Activated CD4-positive, alpha-beta T cell treated with anti-CD3 and anti-CD28 coated beads, Interleukin-10, Interleukin-2, amounts not matched to agents 100 ng/mL and 50 ng/mL, durations not matched to agents 16 hours and 8 hours (primary cell): ENCODE results near the gene PRKCB.

Experiments used
- DNase-seq: peaks from one replicate; pipeline ENCODE4 v3.0.0-alpha.2; 2020

The PRKCB gene

DNA sequence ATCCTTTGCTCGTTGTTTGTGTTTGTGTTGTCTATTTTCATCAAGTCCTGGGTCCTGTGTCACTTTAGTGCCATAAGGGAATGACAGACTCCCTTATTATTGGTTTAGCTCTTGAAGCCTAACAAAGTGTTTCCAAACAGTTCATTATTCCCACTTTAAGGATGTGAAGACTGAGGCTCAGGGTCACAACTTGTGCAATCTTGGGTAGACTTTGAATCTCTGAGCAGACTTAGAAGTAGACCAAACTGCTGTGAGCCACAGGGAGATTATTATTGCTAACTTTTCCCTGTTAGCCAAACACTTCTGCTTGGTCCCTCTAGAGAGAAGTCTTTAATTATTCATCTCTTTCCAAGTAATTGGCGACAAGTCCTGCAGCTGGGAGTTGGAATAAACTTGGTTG lies 31.8 kb downstream of the PRKCB start:
- no peak for DNase-seq

DNA sequence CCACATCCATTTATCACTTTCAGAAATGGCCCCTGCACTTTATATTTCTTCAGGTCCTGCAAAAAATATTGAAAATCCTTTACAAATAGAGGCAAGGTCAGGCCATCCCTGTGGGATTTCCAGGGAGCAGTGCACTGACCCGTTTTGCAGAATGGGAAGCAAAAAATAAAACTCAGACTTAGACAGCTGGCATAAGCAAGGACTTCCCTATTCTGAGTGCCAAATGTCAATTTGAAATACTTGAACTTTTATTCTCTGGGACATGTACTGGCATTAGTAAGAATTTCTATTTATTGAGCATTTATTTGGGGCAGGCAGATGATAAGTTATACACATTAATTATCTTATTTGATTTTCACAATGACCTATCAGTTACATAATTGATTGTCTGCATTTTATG lies 32.4 kb downstream of the PRKCB start:
- no peak for DNase-seq

DNA sequence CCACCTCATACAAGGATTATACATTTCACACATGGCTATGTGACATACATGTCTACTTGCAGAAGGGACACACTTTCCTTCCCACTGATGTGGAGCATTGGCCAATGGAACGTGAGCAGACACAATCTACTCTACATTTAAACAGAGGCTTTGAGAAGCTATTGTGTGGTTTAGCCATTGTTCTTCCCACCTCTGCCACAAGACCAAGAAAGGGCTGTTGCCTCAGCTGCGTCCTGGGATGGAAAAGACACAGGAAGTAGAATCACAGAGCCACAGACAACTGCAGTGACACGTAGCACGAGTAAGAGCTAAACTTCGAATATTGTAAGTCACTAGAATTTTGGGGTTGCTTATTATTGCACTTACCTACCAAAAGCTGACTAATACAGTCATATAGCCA lies 33.3 kb downstream of the PRKCB start:
- peak; percentile 72 for DNase-seq

DNA sequence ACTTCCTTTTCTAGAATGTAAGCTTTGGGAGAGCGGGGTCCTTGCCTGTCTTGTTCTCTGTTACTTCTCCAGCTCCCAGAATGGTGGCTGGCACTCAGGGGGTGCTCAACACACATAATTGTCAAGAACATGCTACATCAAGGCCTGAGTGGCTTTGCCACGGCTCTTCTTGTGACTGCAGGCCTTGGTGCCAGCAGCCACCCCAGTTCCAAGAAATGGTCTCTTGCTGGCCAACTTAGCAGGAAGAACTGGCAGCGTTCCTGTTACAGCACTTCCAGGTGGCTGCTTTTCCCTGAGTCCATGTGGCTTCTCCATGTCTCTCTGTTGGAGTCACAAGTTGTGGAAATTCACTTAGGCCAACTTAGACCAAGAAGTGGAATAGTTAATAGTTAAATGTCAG lies 36.1 kb downstream of the PRKCB start:
- DNase-seq = no peak

DNA sequence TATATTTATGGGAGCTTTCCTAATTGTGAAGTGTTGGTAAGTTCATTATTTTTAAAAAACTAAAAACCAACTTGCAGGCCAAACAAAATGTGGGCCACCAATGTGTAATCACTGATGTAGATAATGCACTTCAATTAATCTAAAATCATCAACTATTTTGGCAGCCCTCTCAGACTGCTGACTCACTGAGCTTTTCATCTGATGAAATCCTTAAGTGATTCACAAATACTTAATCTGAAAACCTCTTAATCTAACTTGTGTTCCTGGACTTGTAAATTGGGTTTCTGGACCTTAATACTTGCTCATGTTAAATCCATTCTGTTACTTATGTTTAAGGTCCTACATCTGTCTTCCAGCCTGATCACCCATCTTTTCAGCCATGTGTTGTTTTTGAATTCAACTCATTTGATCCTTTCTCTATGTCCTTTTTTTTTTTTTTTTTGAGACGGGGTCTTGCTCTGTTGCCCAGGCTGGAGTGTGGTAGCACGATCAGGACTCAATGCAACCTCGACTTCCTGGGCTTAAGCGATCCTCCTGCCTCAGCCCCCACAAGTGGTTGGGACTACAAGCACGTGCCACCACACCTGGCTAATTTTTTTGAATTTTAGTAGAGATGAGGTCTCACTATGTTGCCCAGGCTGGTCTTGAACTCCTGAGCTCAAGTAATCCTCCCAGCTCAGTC lies 39.0 kb downstream of the PRKCB start:
- no peak for DNase-seq

DNA sequence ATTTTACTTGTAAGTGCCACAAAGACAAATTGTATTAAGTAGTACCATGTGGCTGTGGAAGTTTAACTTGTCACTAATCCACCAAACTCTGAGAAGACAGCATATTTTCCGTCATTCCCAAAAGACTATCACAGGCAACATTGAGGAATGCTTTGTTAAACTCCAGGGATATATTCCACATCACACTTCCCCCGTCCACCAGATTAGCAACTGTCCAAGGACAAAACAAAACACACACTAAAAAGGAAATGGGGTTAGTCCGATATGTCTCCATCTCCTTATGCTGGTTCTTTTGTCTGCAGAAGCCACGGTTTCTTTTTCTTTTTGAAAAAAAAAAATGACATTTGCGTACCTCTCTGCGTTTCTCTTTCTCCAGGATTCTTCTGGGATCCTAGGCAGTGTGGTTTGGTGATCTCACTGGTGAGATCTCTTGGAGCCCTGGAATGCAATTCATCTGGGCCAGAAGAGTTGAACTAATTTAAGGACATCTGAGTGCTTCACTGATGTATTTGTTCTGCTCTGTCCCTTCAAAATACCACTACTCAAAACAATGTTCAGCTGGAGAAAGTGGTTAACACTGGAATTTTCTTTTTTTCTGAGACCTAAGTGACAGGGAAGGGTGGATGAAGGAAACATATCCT lies 40.6 kb downstream of the PRKCB start:
- DNase-seq = no peak

DNA sequence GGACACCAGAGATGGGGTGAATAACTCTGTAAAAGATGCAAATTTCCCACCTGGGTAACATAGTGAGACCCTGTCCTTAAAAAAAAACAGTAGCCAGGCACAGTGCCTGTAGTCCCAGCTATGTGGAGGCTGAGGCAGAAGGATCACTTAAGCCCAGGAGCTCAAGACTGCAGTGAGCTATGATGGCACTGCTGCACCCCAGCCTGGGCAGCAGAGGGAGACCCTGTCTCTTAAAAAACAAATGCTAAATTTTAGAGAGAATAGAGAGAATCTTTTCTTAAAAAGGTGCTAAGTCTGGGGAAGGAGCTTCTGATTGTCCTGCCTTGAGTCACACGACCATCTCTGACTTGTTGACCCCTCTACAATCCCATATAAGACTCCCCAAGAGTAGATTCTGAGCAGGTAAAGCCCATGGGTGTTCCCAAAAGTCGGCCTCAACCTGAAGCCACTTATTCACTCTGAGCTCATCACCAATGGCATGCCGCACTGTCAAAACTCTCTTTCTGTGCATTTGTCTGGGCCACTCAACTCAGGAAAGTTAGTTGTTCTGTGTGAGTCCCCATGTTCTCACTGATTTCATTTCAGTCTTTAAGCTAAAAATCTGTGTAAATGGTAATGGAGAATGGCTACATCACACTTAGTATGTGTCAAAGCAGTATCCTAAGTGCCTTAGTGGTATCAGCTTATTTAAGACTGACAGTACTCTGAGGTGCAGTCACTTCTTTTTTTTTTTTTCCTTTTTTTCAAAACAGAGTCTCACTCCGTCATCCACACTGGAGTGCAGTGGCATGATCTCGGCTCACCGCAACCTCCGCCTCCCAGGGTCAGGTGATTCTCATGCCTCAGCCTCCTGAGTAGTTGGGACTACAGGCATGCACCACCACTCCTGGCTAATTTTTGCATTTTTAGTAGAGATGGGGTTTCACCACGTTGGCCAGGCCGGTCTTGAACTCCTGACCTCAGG lies 41.6 kb downstream of the PRKCB start:
- peak; percentile 21 for DNase-seq

DNA sequence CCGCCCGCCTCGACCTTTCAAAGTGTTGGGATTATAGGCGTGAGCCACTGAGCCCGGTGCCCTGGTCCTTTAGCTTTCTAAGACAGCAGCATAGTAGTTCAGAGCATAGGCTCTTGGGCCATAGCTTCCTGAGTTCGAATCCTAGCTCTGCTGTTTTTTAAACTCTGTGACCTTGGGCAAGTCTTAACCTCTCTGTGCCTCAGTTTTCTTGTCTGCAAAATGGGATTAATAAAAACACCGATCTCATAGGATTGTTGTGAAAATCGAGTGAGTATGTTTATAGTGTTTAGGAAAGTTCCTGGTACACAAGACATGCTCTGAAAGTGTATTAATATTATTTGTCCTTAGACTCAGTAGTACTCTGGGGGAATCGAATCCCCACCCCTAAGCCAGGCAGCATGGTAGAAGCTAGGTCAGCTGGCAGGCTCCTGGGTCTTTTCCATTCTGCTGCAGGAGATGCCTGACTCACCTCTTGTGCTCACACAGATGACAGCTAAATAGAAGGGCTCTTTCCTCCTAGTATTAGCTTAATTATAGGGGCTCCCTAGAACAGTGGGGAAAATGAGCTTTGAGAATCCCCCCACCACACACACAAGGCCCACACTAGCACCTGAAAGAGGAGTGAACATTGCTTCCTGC lies 44.1 kb downstream of the PRKCB start:
- DNase-seq = no peak

DNA sequence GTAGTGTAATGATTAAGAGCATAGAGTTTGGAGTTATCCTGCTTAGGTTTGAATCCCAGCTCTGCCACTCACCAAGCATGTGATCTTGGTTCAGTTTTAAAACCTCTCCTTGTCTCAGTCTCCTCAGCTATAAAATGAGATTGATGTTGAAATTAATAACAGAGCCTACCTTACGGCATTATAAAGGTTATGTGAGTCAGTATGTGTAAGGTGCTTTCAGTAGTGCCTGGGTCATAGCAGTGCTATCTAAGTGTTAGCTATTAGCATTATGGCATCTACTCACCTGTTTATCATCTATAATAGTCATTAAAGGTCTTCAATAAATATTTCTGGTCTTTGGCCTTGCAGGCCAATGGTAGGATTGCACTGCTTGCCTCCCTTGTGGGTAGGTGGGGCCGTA lies 53.4 kb downstream of the PRKCB start:
- DNase-seq = no peak

DNA sequence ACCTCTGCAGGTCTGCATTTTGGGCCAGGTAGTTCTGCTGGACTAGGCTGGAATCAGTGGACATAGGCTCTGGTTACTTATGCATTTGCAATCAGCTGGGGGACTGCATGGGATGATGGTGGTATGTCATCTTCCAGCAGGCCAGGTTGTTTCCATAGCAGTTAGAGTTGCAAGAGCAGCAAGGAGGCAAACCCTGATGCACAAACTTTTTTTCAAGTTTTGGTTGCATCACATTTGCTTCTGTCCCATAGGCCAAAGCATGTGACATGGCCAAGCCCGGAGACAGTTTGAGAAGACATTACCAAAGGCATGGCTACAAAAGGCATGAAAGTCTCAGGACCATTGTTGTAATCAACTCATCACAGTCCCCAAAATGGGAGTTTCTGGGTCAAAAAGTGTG lies 58.2 kb downstream of the PRKCB start:
- no peak for DNase-seq

DNA sequence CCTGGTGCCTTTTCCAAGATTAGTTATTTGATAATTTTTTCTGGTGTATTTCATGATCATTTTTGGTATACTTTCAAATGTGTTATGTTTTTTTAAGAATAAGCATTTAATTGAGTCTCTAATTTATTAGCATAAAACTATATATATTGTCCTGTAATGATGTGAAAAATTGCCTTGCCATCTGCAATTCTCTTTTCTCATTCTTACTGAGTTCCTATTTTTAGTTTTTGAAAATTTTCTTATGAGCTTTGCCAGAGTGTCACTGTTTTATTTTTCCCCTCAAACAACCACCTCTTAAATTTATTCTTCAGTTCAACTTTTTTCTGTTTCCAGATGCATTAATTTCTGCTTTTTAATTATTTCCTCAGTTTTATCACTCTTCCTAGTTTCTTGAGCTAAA lies 59.3 kb downstream of the PRKCB start:
- DNase-seq = no peak

DNA sequence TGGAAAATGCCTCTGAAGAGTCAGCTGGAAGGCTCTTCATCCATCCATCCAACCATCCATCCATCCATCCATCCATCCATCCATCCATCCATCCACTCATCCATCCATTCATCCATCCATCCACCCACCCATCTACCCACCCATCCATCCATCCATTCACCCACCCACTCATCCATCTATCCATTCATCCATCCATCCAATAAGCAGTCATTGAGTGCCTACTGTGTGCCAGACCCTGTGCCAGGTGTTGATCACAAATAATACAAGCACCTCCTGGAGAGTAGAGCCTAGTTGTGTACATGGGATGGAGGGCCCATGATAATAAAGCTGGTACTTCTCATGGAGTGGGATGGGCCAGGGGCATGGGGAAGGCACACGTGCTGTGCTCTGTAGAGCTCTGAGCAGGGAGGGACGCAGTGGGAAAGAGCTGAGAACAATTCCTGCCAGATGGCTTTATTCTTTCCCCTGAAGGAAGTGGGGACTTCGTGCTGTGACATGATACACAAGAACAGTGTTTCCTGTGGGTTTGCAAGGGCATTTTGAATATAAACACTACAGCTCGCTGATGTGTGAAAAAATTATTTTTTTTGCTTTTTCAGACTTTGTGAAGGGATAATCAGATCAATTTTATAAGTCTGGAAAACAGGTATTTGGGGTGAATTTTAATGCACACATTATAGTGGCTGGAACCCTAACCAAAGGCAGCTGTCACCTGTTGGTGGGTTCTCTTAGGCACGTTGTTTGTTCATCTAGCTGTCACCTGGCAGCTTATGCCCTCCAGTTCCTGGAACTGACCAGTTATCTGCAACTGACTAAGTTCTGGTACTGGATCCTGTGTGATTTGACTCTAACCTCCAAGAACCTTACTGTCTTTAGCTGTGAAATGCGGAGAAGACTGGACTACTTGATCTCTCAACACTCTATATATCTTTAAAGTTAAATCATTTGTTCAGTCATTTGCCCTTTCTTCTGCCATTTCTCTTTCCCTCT lies 61.3 kb downstream of the PRKCB start:
- DNase-seq = peak; percentile 46

DNA sequence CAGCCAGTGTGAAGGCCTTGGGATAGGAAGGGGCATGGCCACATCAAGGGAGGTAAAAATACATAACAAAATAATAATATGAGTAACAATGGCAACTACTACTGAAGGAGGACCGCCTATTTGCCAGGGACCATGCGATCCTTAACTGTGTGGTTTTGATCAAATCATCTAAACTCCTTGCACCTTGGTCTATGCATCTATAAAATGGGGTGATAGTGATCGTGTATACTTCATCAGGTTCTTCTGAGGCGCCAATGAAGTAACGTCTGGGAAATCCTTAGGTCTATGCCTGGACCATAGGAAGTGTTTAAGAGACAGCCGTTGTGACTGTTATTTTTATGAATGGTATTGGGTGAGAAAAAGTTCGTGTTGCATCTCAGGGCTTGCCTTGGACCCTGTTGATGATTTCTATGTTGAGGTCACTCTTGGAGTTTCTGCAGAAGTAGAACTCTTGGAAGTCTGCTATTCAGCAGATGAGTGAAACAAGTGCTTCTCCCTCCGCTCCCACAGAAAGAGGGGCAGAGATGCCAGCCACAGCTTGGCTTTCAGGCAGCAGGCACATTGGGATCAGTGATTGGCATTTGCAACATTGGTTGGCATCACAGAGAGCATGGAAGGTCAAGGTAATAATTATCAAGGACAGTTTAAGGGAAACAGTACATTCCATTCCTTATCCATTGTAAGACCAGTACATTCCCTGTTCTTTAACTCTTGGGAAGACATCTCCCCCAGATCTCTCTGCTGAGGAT lies 63.1 kb downstream of the PRKCB start:
- no peak for DNase-seq

DNA sequence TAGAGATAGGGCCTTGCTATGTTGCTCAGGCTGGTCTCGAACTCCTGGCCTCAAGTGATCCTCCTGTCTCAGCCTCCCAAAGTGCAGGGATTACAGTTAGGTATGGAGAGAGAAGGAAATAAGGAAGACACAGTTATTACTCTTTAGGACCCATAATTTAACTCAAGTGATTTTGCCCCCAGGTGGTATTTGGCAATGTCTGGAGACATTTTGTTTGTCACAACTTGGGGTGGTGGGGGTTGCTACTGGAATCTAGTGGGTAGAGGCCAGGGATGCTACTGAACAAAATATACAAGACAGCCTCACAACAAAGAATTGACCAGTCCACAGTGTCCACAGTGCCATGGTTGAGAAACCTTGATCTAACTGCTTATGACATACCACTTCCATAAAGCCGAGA lies 64.1 kb downstream of the PRKCB start:
- no peak for DNase-seq

DNA sequence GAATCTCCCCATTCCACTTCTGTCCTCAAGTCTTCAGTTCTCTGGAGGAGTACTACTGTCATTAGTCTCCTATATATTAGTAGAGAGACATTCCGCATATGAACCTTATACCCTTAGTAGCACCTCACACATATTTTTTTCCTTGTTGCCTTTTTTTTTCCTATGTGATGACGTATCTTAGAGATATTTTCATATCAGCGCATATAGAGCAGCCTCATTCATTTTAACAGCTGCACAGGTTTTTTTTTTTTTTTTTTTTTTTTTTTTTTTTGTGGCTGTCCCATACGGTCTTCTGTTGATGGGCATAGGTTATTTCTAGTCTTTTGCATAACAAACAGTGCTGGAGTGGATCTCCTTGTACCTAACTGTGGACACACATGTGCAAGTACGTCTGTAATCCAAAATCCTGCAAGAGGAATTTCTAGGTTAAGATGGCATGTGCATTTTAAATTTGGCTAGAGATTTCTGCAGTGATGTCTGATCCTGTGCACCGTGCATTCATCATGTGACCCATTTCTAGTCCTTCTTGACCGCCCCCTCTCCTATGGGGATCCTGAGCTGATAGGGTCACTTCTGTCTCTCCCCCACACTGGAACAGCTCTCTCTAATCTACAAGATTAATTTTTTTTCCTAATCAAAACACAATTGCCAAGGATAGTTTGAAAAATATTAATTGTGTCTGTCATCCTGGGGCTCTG lies 64.8 kb downstream of the PRKCB start:
- no peak for DNase-seq

DNA sequence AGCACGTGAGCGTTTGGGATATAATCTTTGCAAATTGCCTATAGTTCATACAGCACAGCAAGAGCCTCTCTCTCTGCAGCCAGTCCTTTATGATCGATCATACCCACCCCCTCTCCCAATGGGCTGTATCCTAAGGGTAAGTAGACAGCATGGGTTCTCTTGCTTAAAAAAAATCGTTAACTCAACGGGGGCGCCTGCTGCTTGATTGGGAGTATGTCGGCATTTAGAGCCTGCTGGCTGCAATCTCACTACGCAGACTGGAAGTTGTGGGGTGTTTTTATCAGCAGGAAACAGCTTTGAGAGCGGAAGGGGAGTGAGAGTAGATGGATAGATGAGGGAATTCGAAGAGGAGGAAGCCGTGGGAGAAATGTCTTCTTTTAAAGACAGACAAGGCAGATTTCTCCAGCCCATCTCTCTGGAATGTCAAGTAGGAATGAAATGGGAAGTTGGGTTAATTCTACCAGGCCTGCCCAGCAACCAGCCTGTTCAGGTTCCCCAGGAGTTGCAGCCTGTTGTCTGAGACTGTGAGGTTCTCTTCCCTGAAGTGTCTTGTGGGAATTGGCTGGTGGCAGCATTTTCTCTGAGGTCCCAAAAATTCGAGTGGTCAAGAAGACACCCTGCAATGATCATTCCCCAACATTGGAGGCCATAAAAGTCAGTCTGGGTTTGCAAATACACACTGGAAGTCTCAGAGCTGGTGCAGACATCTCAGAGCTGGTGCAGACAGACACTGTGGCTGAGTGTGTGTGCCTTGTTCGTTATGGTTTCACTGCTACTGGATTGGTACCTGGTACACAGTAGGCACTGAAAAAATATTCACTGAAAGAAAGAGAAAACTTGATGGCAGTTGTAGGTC lies 65.6 kb downstream of the PRKCB start:
- DNase-seq = no peak

DNA sequence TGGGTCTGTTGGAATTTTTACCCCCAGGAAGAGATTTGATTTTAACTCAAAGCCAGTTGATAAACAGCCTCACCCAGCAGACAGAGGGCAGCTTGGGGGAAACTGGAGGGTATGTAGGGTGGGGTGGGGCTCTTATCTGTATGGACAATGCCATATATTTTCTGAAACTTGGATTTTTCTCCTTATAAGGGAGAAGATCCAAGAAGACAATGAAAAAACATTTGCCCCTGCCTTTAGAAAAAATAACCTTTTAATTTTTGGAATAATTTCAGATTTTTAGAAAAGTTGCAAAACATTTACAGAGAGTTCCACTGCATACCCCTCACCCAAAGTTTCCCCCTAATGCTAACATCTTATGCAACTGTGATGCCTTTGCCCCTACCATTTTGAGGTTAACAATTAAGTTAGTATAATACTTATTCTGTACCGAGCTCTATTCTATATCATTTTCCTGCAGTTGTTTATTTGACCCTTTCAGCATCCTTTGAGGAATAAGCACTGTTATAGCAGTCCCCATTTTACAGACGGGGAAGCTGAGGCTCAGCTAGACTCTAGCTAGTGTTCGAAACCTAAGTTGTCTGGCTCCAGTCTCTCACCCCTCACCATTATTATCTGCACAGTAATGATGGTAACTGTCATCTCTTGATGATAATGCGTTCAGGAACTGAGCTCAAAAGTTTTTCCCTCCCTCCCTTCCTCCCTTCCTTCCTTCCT lies 66.4 kb downstream of the PRKCB start:
- DNase-seq = no peak

DNA sequence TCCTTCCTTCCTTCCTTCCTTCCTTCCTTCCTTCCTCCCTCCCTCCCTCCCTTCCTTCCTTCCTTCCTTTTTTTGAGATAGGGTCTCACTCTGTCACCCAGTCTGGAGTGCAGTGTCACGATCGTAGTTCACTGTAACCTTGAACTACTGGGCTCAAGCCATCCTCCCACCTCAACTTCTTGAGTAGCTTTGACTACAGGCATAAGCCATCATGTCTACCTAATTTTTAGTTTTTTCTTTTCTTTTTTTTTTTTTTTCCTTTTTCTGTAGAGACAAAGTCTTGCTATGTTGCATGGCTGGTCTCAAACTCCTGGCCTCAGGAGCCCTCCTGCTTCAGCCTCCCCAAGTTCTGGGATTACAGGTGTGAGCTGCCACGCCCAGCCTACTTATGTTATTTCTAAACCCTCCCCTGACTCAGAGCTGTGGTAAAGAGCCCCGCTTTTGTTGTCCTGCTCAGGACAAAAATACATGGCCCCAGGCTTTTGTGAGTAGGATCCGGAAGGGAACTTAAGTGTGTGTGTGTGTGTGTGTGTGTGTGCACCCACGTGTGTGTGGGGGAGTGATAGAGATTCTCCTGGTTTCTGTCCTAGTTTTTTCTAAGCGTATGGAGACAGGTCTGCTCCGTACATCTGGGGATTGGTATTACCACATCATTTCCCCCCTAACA lies 67.1 kb downstream of the PRKCB start:
- peak; percentile 21 for DNase-seq
